BLaER1 treated with 17β-estradiol and CSF1 and Interleukin-3, amounts not matched to agents 10 nM and 100 nM (cell line): Measurements from ENCODE around the gene GPC5.

Experiments
- H3K27ac ChIP-seq, 11 experiments: shearing (Covaris generic); formaldehyde crosslinking; 2 replicates each; pipeline ENCODE4 v1.8.1; 2022
- H3K27me3 ChIP-seq, 11 experiments: shearing (Covaris generic); formaldehyde crosslinking; 2 replicates each; pipeline ENCODE4 v1.8.1; 2022
- H3K36me3 ChIP-seq, 11 experiments: shearing (Covaris generic); formaldehyde crosslinking; 2 replicates each; pipeline ENCODE4 v1.8.1; 2022
- H3K4me1 ChIP-seq, 10 experiments: shearing (Covaris generic); formaldehyde crosslinking; 2 replicates each; pipeline ENCODE4 v1.8.1; 2022
- H3K4me2 ChIP-seq, 11 experiments: shearing (Covaris generic); formaldehyde crosslinking; 2 replicates each; pipeline ENCODE4 v1.8.1; 2022
- H3K4me3 ChIP-seq, 10 experiments: shearing (Covaris generic); formaldehyde crosslinking; 2 replicates each; pipeline ENCODE4 v1.8.1; 2022
- H3K9ac ChIP-seq, 11 experiments: shearing (Covaris generic); formaldehyde crosslinking; 2 replicates each; pipeline ENCODE4 v1.8.1; 2022
- H3K9me3 ChIP-seq, 11 experiments: shearing (Covaris generic); formaldehyde crosslinking; replicated peaks in 1 of 11; 2 replicates each; pipeline ENCODE4 v1.8.1; 2022
- H4K20me1 ChIP-seq, 11 experiments: shearing (Covaris generic); formaldehyde crosslinking; 2 replicates each; pipeline ENCODE4 v1.8.1; 2022
- Cebpa-rat ChIP-seq, 11 experiments: shearing (Covaris generic); IDR thresholded peaks; 2 replicates each; pipeline ENCODE4 v1.8.1; 2022

The GPC5 gene

GRCh38 chr13:91557328-91558090, 159.1 kb downstream of the GPC5 start:
- no peaks in the 10 kb centered on the region for H3K36me3 ChIP-seq
- no peak overlapping the region for H3K27ac ChIP-seq
- H3K4me1 ChIP-seq: no peaks in the 10 kb centered on the region
- no peaks in the 10 kb centered on the region for H3K27me3 ChIP-seq
- H3K9me3 ChIP-seq: peaks cover 0 to 10% (median 0%) of the 10 kb centered on the region in 11 experiments; a peak in 2 of 22 replicates
- H3K9ac ChIP-seq: no peak overlapping the region
- no peaks in the 10 kb centered on the region for H4K20me1 ChIP-seq
- no peak overlapping the region for H3K4me3 ChIP-seq
- TF ChIP-seq Cebpa-rat (IDR thresholded peaks at IDR 0.05): no peak
- no peak overlapping the region for H3K4me2 ChIP-seq

- H3K9ac ChIP-seq: no peak overlapping the region
- no peak overlapping the region for H3K27ac ChIP-seq
- H3K9me3 ChIP-seq: no peaks in the 10 kb centered on the region
- no peak overlapping the region for H3K4me3 ChIP-seq
- no peaks in the 10 kb centered on the region for H3K36me3 ChIP-seq
- H3K4me1 ChIP-seq: no peaks in the 10 kb centered on the region; a peak in 1 of 20 replicates
- H4K20me1 ChIP-seq: no peaks in the 10 kb centered on the region
- no peak overlapping the region for H3K4me2 ChIP-seq
- no peak for TF ChIP-seq Cebpa-rat (IDR thresholded peaks at IDR 0.05)
- H3K27me3 ChIP-seq: no peaks in the 10 kb centered on the region
Observed at GRCh38 chr13:91563799-91564198, 165.4 kb downstream of the GPC5 start.

GRCh38 chr13:91564396-91564795, 166.0 kb downstream of the GPC5 start:
- Histone ChIP-seq H3K27me3 (no peaks in the 10 kb centered on the region), H3K9ac (no peak overlapping the region), H3K27ac (no peak overlapping the region), H3K4me3 (no peak overlapping the region), H3K4me2 (no peak overlapping the region), H3K9me3 (no peaks in the 10 kb centered on the region), H3K36me3 (no peaks in the 10 kb centered on the region), H3K4me1 (no peaks in the 10 kb centered on the region; a peak in 1 of 20 replicates), H4K20me1 (no peaks in the 10 kb centered on the region)
- no peak for TF ChIP-seq Cebpa-rat (IDR thresholded peaks at IDR 0.05)

- Histone ChIP-seq H4K20me1 (no peaks in the 10 kb centered on the region), H3K4me2 (no peak overlapping the region), H3K9me3 (no peaks in the 10 kb centered on the region), H3K27me3 (no peaks in the 10 kb centered on the region), H3K9ac (no peak overlapping the region), H3K4me3 (no peak overlapping the region), H3K4me1 (no peaks in the 10 kb centered on the region; a peak in 1 of 20 replicates), H3K36me3 (no peaks in the 10 kb centered on the region), H3K27ac (no peak overlapping the region)
- TF ChIP-seq Cebpa-rat (IDR thresholded peaks at IDR 0.05): no peak
Observed at GRCh38 chr13:91565296-91565695, 166.9 kb downstream of the GPC5 start.

GRCh38 chr13:91567485-91568207, 169.2 kb downstream of the GPC5 start:
- Histone ChIP-seq H3K4me3 (no peak overlapping the region), H3K4me1 (no peaks in the 10 kb centered on the region; a peak in 1 of 20 replicates), H3K27ac (no peak overlapping the region), H3K27me3 (no peaks in the 10 kb centered on the region), H3K4me2 (no peak overlapping the region), H4K20me1 (no peaks in the 10 kb centered on the region), H3K36me3 (no peaks in the 10 kb centered on the region), H3K9ac (no peak overlapping the region), H3K9me3 (no peaks in the 10 kb centered on the region)
- TF ChIP-seq Cebpa-rat (IDR thresholded peaks at IDR 0.05): no peak

- no peak for TF ChIP-seq Cebpa-rat (IDR thresholded peaks at IDR 0.05)
- Histone ChIP-seq H3K9me3 (no peaks in the 10 kb centered on the region), H3K9ac (no peak overlapping the region), H3K4me3 (no peak overlapping the region), H3K4me2 (no peak overlapping the region), H3K4me1 (no peaks in the 10 kb centered on the region), H3K27me3 (no peaks in the 10 kb centered on the region), H3K27ac (no peak overlapping the region), H3K36me3 (no peaks in the 10 kb centered on the region), H4K20me1 (no peaks in the 10 kb centered on the region)
Observed at GRCh38 chr13:91571681-91572080, 173.3 kb downstream of the GPC5 start.

GRCh38 chr13:91572439-91572838, 174.0 kb downstream of the GPC5 start:
- Histone ChIP-seq H3K9me3 (no peaks in the 10 kb centered on the region), H3K9ac (no peak overlapping the region), H3K4me3 (no peak overlapping the region), H3K4me1 (no peaks in the 10 kb centered on the region), H3K27ac (no peak overlapping the region), H3K36me3 (no peaks in the 10 kb centered on the region), H3K4me2 (no peak overlapping the region), H4K20me1 (no peaks in the 10 kb centered on the region), H3K27me3 (no peaks in the 10 kb centered on the region)
- no peak for TF ChIP-seq Cebpa-rat (IDR thresholded peaks at IDR 0.05)

- Histone ChIP-seq H3K4me3 (no peak overlapping the region), H3K9ac (no peak overlapping the region), H3K9me3 (no peaks in the 10 kb centered on the region), H4K20me1 (no peaks in the 10 kb centered on the region), H3K36me3 (no peaks in the 10 kb centered on the region), H3K27ac (no peak overlapping the region), H3K27me3 (no peaks in the 10 kb centered on the region), H3K4me1 (no peaks in the 10 kb centered on the region), H3K4me2 (no peak overlapping the region)
- TF ChIP-seq Cebpa-rat (IDR thresholded peaks at IDR 0.05): no peak
Observed at GRCh38 chr13:91572944-91573598, 174.7 kb downstream of the GPC5 start.

- no peak for TF ChIP-seq Cebpa-rat (IDR thresholded peaks at IDR 0.05)
- Histone ChIP-seq H3K27me3 (no peaks in the 10 kb centered on the region), H3K4me2 (no peak overlapping the region), H3K9ac (no peak overlapping the region), H3K4me3 (no peak overlapping the region), H3K36me3 (no peaks in the 10 kb centered on the region), H3K4me1 (no peaks in the 10 kb centered on the region), H3K27ac (no peak overlapping the region), H3K9me3 (no peaks in the 10 kb centered on the region), H4K20me1 (no peaks in the 10 kb centered on the region)
Observed at GRCh38 chr13:91574766-91575165, 176.3 kb downstream of the GPC5 start.
